AG04450 (cell line): ENCODE results near the gene CRYBA4. TPM values are rescaled to one million over a fixed set of nuclear protein-coding genes. Genes with fewer than 3 reads are reported as not detected.

Experiments used
- CTCF ChIA-PET: fragments of 300-600, 350-600 bp; formaldehyde crosslinking; extraction: SDS; loops from one replicate; lab custom pipeline; 2022; ENCODE audit warnings: antibody characterized with exemption, inconsistent platforms; lab: Charles Lee
- POLR2A ChIA-PET: fragments of 350-600 bp; formaldehyde crosslinking; extraction: SDS; loops from one replicate; lab custom pipeline; 2021; ENCODE audit warnings: antibody characterized with exemption, inconsistent platforms; lab: Yijun Ruan, JAX
- DNase-seq: peaks from one replicate; pipeline ENCODE4 v3.0.0-alpha.2; 2011; ENCODE audit warnings: low read depth, low spot score
- H3K27ac ChIP-seq: one replicate; pipeline ENCODE4 v1.5.1; 2012; ENCODE audit warnings: low read depth, low read length, control low read depth
- H3K27me3 ChIP-seq: one replicate; pipeline ENCODE4 v1.6.0; 2012; ENCODE audit warnings: low read length; ENCODE audit not compliant: control insufficient read depth, insufficient read depth
- H3K4me3 ChIP-seq: 2 replicates; pipeline ENCODE4 v1.5.1; 2011; ENCODE audit warnings: mild to moderate bottlenecking, low read depth, low read length, control low read depth
- H3K9me3 ChIP-seq: 2 replicates; pipeline ENCODE4 v1.5.1; 2012; ENCODE audit warnings: low read length; ENCODE audit not compliant: control insufficient read depth, insufficient read depth
- CTCF ChIP-seq: IDR thresholded peaks from 2 replicates; pipeline ENCODE4 v1.5.1; 2011; ENCODE audit warnings: low read depth, low read length, control low read depth, inconsistent platforms
- polyA plus RNA-seq: library from polyadenylated mRNA; depleted of rRNA; stranded (reverse); fragments of >200 nt; gene quantifications from 2 replicates; pipeline ENCODE4 v1.2.3, GENCODE V29; 2011

The CRYBA4 gene
- polyA plus RNA-seq, 1 experiment, result not detected

- H3K9me3 ChIP-seq, result no peaks in the 10 kb centered on the region
- no peak for TF ChIP-seq CTCF
- H3K27ac ChIP-seq, result no peak overlapping the region
- no peak overlapping the region for H3K4me3 ChIP-seq
- H3K27me3 ChIP-seq, result peaks cover 9% of the 10 kb centered on the region
- POLR2A ChIA-PET, result no interaction called here
- CTCF ChIA-PET, result interaction anchor here (0.5 kb wide), 1 partner anchor 287 kb away, joined by 3 read pairs; no protein-coding TSS in a partner anchor
- DNase-seq, result no peak
These were observed 39.3 kb downstream of the CRYBA4 start for GRCh38 chr22:26660961-26661578.

- Histone ChIP-seq H3K27me3 (peaks cover 7% of the 10 kb centered on the region), H3K4me3 (no peak overlapping the region), H3K9me3 (no peaks in the 10 kb centered on the region), H3K27ac (no peak overlapping the region)
- TF ChIP-seq CTCF, result no peak
- ChIA-PET POLR2A (no interaction called here), CTCF (interaction anchor here (0.8 to 1.3 kb wide), 2 partner anchors 11 to 15 kb away, joined by 3 to 7 read pairs; no protein-coding TSS in a partner anchor)
- DNase-seq, result no peak
These were observed 40.4 kb downstream of the CRYBA4 start for GRCh38 chr22:26662160-26662559.

DNA sequence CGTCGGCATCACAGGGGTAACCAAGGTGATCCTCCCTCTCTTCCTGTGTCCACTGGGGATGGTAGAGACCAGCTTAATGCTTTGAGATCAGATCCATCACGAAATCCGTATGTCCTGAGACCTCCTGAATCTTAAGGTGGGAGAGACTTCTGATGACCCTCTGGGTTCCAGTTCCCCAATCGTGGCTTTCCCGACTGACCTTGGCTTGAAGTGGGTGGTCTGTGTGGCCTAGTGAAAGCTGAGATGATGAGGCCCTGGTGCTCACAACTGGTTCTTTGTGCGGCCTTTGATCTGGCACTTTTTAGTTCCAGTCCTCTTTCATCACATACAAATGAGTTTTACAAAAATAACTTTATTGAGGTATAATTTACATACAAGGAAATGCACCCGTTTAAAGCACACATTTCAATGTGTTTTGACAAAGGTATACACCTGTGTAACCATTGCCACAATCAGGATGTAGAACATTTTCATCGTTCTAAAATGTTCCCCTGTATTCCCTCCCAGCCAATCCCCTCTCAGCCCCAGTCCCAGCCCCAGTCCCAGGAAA lies 41.7 kb downstream of the CRYBA4 start:
- TF ChIP-seq CTCF, result no peak
- no peaks in the 10 kb centered on the region for H3K9me3 ChIP-seq
- H3K27ac ChIP-seq, result no peak overlapping the region
- H3K4me3 ChIP-seq, result no peak overlapping the region
- CTCF ChIA-PET, result interaction anchor here (0.6 to 4.8 kb wide), 5 partner anchors 9 to 299 kb away, joined by 3 to 69 read pairs (median 10); no protein-coding TSS in a partner anchor
- H3K27me3 ChIP-seq, result no peaks in the 10 kb centered on the region
- POLR2A ChIA-PET, result no interaction called here
- DNase-seq, result no peak

DNA sequence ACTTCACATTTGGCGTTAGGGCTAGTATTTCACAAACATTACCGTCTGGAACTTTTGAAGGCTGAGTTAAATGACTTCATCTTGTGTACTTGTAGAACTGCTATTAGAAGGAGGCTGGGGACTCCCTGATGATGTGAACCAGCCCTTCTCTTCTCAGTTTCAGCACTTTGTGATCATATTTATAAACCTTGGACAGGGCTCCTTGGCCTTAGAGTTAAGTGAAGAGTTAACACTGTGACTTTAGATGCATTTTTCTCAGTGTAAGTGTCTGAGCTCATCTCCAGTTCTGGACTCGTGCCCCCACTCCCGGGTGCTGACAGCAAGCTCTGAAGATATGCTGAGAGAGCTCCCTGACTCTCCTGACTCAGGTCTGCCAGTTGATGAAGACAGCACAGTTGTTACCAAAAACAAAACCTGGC lies 44.1 kb downstream of the CRYBA4 start:
- Histone ChIP-seq H3K9me3 (no peaks in the 10 kb centered on the region), H3K27ac (no peak overlapping the region), H3K27me3 (no peaks in the 10 kb centered on the region), H3K4me3 (no peak overlapping the region)
- no peak for TF ChIP-seq CTCF
- DNase-seq, result no peak
- CTCF ChIA-PET, result interaction anchor here (0.6 to 4.8 kb wide), 25 partner anchors 8 to 303 kb away, joined by 3 to 69 read pairs (median 5); partner anchors contain the start of genes HPS4, MIAT, SRRD and TFIP11
- POLR2A ChIA-PET, result interaction anchor here (0.6 kb wide), 1 partner anchor 164 kb away, joined by 3 read pairs; no protein-coding TSS in a partner anchor

- Histone ChIP-seq H3K9me3 (no peaks in the 10 kb centered on the region), H3K27me3 (no peaks in the 10 kb centered on the region), H3K4me3 (no peak overlapping the region), H3K27ac (no peak overlapping the region)
- DNase-seq, result no peak
- TF ChIP-seq CTCF, result no peak
- POLR2A ChIA-PET, result no interaction called here
- CTCF ChIA-PET, result interaction anchor here (0.7 to 4.8 kb wide), 3 partner anchors 12 to 303 kb away, joined by 4 to 69 read pairs (median 12); no protein-coding TSS in a partner anchor
These were observed 45.4 kb downstream of the CRYBA4 start for GRCh38 chr22:26667140-26667539.
